Stimulated activated CD4-positive, alpha-beta T cell treated with anti-CD3 and anti-CD28 coated beads, Interleukin-12 subunit alpha, Interleukin-12 subunit beta, amount 100 ng/mL, for 48 hours (primary cell): Measurements from ENCODE around the gene DYNC1I1.

ENCODE experiments used
- DNase-seq, 3 donors: peaks; one replicate each; pipeline ENCODE4 v3.0.0-alpha.2; 2020; ENCODE audit warnings: low read depth in 2 of 3, low spot score in 1 of 3

The DYNC1I1 gene

DNA sequence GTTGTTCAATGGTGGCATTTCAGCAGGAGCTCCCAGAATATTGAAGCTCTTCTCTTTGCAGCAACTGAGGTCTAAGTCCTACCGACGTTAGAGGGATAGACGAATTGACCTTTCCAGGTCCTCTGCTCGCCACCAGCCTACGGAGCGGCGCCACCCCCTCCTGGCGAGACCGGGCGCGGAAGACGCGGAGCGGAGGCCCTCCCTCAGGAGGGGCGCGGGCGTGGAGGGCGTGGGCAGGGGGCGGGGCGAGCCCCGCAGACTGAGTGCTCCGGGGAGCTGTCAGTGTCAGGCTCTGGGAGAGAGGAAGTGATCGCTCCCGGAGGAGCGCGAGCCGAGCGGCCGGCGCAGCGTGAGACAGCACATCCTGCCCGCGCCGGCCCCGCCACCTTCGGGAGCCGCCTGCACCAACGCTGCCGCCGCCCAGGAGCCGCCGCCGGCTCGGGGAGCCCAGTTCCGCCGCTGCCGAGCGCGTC is at the start of gene DYNC1I1:
Gene DYNC1I1 (plus strand): TSS at position 257 of the 473 bp plus-strand sequence. CDS start 32,176 bp downstream, outside the sequence.
- DNase-seq = peak; percentile 1 to 7 (median 6)

DNA sequence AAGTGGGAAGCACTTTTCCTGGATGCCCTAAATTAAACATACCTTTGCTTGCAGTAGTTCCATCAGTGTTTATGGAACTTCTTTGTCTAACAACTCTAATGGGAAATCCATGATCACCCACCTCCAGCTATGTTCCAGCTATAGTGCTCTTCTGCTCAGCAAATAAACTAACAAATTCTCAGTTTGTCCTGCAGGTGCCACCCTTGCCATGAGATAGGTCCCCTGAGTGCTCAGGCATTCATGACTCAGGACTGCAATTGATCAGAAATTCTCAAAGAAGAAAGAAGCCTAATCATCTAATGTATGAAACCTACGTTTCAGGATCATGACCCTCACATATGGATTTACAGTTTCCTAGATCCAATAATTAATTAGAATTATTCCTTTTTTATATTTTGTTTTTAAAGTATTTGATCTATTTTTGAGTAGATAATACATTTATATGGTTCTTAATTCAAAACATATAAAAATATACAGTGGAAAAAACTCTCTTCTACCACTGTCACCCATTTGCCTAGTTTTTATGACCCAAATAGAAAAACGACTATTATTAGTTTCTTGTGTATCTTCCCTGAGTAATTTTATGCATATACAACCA is 48.7 kb upstream of the DYNC1I1 start:
- DNase-seq = no peak

DNA sequence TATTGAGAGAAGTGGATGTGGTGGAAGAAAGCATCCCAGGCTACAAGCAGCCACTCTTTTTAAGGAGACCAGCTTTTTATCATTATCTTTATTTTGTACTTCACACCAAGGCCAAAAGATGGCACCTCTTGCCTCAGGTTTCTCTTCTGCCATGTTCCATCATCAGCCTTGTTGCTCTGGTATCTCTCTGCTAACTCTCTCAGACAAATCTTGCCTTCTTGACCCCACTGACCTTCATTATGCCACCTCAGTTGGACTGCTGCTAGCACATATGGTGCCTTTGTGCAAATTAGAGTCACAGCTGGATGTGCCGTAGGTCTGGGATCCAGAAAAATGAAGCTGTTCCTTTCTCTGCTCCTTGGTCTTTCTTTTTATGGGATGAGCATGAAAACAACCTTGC is 47.1 kb upstream of the DYNC1I1 start:
- no peak for DNase-seq

DNA sequence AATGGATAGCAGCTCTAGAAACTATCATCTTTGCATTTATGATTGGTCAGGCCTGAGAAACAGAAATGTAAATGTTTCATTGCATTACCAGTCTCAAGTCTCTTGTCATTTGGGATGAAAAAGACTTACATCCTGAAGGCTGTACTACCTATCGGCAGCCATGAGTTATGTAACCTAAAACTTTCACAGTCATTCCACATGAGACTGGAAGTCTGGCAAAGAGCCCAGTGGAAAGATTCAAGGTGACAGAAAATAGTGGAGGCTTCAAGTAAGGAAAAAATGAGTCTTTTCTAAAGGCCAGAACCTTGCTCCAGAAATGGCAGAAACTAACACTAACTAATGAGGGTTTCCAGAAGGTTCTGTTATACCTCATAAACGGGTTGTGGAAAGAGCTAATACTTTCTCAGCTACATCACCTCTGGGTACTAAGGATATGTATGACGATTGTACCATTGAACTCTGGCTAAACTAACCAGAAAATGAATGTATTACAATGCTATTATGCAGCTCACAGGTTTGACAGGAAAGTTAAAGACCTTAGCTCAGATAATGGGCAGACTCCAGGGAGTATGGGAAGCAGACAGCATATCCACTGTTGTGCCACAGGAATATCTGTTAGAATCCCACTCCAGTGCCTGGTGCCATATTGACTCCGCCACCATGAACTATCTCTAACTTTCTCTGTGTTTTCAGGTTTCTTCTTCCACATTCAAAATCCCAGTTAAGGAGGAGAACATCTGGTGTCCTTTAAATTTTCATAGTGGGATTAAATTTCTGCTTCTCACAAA is 41.7 kb upstream of the DYNC1I1 start:
- DNase-seq = no peak

DNA sequence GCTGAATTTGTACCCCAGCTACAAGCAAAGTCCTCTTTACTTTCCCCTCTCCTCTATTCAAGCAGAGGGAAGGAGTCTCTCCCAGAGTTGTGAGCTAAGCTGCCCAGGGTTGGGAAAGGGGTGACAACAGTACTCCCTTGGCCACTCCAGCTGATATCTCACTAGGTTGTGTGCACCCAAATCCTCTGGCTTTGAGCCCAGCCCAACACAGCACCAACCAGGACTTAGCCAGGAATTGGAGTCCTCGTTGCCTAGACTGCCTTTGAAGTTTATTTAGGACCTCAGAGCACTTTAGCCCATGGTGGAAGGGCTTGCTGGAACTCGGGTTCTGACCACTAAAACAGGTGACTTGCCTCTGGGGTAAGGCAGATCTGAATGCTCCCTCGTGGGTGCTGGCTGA is 35.7 kb upstream of the DYNC1I1 start:
- no peak for DNase-seq

DNA sequence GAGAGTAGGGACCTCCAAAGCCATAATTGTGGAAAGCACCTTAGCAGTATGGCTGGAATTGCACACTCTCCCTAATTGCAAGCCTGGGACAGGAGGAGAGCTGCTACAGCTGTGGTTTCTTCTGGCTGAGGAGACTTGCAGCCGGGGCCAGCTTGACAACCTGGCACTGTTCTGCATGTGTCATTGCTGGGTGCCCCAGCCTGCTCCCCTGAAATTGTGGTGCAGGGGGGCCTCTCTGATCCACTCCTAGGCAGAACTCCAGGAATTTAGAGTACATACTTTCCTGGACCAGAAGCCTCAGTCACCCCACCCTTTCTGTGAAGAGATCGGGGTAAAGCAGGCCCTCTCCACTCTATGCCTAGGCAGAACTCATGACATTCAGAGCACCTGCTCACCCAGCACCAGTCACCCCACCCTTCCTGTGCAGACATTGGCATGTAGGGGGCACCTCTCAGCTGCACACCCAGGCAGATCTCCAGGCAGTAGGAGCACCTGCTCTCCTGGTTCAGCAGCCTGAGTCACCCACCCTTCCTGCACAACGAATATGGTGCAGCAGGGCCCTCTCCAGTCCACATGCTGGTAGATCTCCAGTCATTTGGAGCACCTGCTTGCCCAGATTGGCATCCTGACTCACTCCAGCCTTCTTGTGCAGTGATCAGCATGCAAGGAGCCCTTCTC is 34.4 kb upstream of the DYNC1I1 start:
- DNase-seq = no peak

DNA sequence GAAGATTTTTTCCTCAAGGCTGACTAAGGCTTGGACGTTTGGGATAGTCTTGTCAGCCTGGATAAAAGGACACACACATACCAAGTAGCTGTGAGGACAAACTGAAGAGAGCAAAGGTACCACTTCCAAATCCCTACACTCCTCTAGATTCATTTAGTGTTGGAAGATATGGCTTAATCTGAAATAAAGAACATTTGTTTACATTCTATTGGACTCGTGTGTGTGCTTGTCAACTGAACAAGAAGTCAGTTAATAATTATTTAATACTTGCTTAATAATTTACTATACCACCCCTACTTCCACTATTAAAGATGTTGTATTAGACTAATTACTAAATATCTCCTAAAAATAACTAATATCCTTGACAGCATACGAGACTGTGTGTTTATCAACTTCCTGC is 23.3 kb upstream of the DYNC1I1 start:
- no peak for DNase-seq

DNA sequence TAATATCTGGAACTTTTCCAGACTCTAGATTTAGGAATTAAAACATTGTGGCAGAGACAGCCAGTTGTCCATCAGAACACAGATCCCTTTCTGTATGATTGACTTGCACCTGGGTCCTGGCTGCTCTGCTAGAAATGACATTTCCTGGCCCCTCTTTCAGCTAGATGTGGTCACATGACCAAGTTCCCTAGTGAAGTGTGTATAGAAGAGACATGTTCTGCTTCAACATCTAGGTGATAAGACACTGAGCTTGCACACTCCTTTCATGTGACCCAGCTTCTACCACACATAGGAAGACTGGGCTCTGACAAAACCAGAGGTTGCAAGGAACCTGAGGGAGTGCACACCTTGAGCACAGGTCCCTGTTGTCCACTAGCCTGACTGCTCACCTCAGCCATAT is 22.8 kb upstream of the DYNC1I1 start:
- DNase-seq = no peak

DNA sequence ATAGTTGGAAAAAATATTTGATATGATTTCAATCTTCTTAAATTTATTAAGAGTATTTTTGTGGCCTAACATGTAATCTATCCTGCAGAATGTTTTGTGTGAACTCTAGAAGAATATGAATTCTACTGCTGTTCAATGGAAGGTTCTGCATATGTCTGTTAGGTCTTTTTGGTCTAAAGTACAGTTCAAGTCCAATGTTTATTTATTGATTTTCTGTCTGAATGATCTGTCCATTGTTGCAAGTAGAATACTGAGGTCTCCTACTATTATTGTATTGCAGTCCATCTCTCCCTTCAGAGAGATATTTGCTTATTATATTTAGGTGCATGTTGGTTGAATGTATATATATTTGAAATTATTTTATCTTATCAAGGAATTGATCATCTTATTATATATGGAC is 18.9 kb upstream of the DYNC1I1 start:
- DNase-seq = no peak

DNA sequence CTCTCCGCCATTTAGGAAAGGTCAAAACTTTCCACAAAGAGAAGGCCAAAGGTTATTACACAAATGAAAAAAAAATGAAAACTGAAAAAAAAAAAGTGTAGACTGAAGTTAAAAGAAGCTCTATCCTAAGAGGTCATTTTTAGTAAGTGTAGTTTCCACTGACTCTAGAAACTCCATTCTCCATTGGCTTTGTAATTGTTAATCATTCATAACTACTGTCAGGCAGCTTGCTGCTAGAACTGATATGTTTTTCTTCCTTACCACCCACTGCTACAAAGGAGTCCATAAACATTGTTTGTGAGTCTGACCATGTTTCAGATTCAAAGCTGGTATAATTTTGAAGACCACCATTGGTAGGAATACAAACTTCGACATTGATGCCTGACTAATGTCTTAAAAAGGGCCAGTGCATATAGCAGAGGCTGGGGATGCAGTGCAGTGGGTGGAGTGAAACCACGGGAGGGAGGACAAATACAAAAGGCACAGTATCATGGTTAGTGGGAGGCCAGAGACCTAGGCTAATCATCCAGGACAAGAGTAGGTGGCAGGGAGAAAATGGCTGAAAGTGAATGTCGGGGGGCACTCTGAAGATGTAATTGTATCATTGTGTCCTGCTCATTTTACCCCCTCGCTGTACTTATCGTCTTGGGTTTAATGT is 16.9 kb upstream of the DYNC1I1 start:
- DNase-seq = no peak

DNA sequence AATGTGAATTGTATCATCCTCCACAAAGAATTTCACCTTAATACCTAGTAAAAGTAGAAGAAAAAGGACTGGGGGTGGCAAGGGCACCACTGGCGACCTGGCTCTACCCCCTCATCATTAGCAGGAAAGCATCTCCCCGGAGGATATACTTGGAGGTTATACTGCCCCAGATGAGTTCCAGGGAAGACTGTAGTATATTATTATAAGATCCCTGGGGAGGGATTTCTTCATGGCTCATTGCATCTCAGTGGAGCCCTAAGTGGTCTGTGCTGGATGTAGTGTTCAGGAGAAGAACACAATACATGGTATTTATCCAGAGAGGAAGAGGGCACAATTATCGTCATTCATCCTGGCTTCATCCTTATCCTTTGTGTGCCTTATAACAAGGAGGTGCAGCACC is 14.2 kb upstream of the DYNC1I1 start:
- no peak for DNase-seq

DNA sequence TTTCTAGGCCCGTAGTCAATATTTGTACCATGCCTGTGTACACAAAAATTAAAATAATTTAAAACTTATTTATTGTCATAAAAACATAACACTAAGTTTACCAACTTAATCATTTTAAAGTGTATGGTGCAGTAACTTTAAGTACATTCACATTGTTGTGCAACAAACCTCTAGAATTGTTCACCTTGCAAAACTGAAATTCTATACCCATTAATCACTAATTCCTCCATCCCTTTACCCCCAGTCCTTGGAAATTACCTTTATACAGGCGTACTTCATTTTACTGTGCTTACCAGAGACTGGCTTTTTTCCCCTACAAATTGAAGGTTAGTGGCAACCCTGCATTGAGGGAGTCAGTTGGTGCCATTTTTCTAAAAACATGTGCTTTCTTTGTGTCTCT is 6.3 kb upstream of the DYNC1I1 start:
- no peak for DNase-seq

DNA sequence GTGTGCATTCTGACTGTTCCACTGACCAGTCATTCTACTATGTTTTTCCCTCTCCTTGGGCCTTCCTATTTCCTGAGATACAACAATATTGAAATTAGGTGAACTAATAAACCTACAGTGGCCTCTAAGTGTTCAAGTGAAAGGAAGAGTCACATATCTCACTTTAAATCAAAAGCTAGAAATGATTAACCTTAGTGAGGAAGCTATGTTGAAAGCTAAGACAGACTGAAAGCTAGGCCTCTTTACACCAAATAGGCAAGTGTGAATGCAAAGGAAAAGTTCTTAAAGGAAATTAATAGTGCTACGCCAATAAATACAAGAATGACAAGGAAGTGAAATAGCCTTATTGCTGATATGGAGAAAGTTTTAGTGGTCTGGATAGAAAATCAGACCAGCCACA is 5.7 kb upstream of the DYNC1I1 start:
- DNase-seq = no peak

DNA sequence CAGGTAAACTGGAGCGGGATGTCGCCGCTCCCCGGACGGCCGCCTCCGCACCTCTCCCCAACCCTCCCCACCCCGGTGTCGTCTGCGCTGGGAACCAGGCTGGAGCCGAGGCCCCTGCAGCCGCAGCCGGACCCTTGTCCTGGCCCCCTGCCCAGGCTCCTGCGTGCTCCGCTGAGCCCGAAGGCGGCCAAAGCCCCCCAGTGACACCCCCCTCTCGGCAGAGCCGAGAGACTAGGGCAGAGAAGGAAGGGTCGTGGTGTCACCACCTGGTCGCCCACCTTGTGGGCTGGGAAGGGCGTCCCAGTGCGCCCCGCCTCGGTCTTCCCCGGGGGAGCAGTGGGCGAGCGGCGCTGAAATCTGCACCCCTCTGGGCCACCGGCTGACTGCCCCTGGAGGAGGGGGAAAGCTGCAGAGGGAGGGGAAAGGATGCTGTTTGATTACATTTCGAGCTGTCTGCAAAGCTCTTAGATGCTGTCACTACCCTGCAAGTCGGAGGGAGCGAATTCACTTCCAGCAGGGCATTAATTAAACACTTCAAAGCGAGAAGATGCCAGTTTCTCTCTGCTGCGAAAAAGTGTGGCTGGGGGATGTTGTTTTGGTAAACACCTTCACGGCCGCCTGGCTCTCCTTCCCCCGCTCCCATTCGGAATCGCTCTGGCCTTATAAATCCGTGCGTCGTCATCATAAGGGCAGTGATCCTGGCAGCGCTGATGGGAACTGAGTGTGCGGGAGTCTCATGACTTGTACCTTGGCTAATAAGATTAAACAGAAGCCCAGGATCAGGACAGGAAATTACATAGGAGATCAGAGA is 622 bp downstream of the DYNC1I1 start:
- no peak for DNase-seq

DNA sequence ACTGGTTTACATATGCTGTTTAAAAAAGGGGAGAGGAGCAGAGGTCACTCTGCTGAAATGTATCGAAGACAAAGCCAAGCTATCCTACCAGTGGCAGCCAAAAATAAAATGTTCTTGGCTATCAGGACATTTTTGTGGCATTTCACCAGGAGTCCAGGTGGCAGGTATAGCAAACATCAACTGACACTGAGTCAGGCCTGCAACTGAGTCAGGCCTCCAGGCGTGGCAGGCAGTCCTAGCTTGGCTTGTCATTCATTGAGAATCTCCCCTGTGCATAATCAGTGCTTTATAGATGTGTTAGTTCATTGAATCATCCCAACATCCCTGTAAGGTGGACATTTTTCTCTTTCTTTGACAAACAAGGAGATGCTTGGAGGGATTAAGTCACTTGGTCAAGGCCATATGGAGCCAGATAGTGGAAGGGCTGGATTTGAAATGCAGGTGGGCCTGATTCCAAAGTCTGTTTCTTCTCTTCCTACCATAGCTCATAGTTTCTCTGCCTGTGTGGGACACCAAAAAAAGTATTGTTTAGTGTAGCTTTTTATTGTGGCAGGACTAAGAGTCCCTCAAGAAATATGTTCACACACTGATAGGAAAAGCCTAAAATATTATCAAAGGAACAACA is 4.3 kb downstream of the DYNC1I1 start:
- no peak for DNase-seq

DNA sequence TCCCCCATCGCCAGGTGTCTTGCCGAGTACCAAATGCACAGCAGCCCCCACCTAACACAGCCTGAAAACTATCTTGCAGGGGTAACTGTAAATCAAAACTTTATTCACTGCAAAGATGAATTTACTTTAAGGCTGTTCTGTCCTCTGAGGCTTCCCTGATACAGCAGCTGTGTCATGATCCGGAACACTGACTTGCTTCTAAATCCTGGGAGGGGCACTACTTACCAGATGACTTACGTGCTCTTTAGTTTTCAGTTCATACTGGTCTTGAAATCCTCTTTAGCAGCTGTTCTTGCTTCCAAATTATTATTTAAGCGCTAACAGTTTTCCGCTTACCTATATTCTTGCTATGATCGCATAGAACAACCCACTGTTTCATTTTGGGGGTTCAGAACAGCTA is 4.9 kb downstream of the DYNC1I1 start:
- no peak for DNase-seq

DNA sequence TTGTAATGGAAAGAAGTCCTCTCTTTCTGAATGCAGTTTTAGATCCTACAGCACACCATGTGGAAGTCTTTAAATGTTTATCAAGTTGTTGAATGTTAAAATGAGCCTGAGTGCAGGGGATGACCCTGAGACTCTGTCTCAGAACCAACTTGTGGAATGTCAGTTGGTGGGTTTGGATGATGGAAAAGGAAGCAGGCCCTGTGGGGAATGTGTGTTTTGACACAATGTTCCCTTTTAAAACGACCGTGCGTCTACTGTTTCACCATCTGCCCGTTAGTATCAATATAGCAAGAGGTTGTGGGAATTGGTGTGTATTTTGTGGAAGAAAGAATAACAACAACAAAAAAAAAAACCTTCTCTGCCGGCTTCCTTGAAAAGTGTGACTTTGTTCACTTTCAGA is 8.3 kb downstream of the DYNC1I1 start:
- DNase-seq = no peak

DNA sequence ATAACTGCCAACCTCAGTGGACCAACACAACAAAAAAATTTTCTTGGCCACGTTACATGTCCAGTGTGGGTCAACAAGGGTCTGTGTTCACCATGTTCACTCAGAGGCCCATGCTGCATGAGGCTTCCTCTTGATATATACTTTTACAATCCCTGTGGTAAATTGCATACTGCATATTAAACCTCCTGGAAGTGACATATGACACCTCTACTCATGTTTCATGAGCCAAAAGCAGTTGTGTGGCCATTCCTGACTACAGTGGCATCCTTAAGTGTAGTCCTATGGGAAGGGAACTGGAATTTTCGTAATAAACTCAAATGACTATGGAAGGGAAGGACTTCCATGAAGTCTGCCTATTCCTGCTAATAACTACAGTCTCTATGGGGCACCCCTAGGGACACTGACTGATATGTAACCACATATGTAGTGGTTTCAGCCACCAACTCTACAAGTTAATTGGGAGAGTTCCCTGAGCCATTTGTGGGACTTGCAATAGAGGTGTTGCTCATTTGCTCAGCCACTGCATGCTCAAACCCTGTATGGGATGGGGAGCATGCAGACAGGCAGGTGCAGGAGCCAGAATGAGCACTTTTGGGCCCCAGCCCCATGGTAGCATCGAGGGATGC is 9.7 kb downstream of the DYNC1I1 start:
- no peak for DNase-seq

DNA sequence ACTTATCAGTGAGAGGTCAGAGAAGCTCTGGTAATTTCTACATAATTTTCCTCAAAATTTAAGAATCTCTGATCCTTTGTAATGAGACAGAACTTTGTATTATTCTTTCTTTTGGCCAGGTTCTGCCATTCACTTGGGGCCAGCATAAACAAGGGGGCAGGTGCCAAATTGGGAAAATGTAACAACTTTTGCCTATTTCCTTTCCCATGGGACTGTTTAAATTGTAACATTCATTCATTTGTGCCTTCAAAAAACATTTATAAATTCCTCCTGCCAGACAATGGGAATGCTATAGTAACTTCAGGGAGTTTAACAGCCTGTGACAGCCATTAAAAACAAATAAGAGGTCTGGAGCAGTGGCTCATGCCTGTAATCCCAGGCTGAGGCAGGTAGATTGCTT is 12.4 kb downstream of the DYNC1I1 start:
- no peak for DNase-seq

DNA sequence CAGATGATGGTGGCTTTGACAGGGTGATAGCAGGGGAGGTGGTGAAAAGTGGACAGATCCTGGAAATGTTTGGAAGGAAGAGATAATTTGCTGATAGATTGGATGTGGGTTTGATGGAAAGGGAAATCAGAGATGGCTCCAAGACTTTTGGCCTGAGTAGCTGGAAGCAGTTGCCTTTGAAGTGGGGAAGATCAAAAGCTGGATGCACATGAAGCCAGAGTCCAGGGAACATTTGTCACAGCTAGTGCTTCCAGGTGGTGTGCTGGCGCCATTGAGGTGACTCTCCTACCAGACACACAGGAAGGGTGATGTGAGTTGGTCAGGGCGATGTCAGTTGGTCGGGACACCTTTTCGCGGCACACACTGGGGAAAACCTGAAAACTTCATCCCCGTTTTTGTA is 15.9 kb downstream of the DYNC1I1 start:
- no peak for DNase-seq
